GM23338 (cell line): ENCODE results near the gene COL4A1. TPM values are rescaled to one million over a fixed set of nuclear protein-coding genes. Genes with fewer than 3 reads are reported as not detected.

Experiments
- ATAC-seq: fragments of 200-7000 bp; cut with Tn5 transposase; 3 replicates; pipeline ENCODE4 v1.9.1; 2020
- DNase-seq: peaks from one replicate; pipeline ENCODE4 v3.0.0-alpha.2; 2015; ENCODE audit warnings: low spot score
- H2AFZ ChIP-seq: fragments of 200-600 bp; sonication (generic); 2 replicates; pipeline ENCODE4 v1.8.0; 2016; ENCODE audit warnings: antibody characterized with exemption, mild to moderate bottlenecking, moderate library complexity
- H3F3A ChIP-seq: fragments of 200-600 bp; sonication (generic); replicated peaks from 2 replicates; pipeline ENCODE4 v1.8.0; 2017; ENCODE audit warnings: antibody characterized with exemption, mixed run types, low read depth
- H3K27ac ChIP-seq: fragments of 200-600 bp; sonication (generic); 2 replicates; pipeline ENCODE4 v1.6.1; 2016; ENCODE audit warnings: low read depth
- H3K27me3 ChIP-seq: fragments of 200-600 bp; sonication (generic); 2 replicates; pipeline ENCODE4 v1.8.0; 2016; ENCODE audit warnings: mild to moderate bottlenecking, mixed run types, moderate library complexity; ENCODE audit not compliant: insufficient read depth
- H3K36me3 ChIP-seq: fragments of 200-600 bp; sonication (generic); 2 replicates; pipeline ENCODE4 v1.8.0; 2016; ENCODE audit warnings: mild to moderate bottlenecking; ENCODE audit not compliant: insufficient read depth
- H3K4me1 ChIP-seq: fragments of 200-600 bp; sonication (generic); 2 replicates; pipeline ENCODE4 v1.8.0; 2016; ENCODE audit warnings: mild to moderate bottlenecking, moderate library complexity; ENCODE audit not compliant: insufficient read depth
- H3K4me2 ChIP-seq: fragments of 200-600 bp; sonication (generic); 2 replicates; pipeline ENCODE4 v1.7.1; 2017; ENCODE audit warnings: mixed run types
- H3K4me3 ChIP-seq: fragments of 200-600 bp; sonication (generic); 2 replicates; pipeline ENCODE4 v1.6.1; 2016; ENCODE audit warnings: mixed run types
- H3K79me2 ChIP-seq: fragments of 200-600 bp; sonication (generic); replicated peaks from 2 replicates; pipeline ENCODE4 v1.8.0; 2017; ENCODE audit warnings: mild to moderate bottlenecking; ENCODE audit not compliant: insufficient read depth
- H3K9me2 ChIP-seq: fragments of 200-600 bp; sonication (generic); 2 replicates; pipeline ENCODE4 v1.8.0; 2017; ENCODE audit not compliant: insufficient read depth
- H4K20me1 ChIP-seq: fragments of 200-600 bp; sonication (generic); replicated peaks from 2 replicates; pipeline ENCODE4 v1.8.0; 2017; ENCODE audit warnings: mild to moderate bottlenecking; ENCODE audit not compliant: insufficient read depth
- H3K27ac Mint-ChIP-seq: 2 replicates; pipeline ENCODE4 v1.8.0; 2020; ENCODE audit warnings: inconsistent platforms, mild to moderate bottlenecking, moderate library complexity, mixed read lengths
- H3K27me3 Mint-ChIP-seq: 3 replicates; pipeline ENCODE4 v1.8.0; 2022; ENCODE audit warnings: low read depth, mild to moderate bottlenecking, moderate library complexity, mixed read lengths, inconsistent platforms; ENCODE audit not compliant: insufficient read depth, poor library complexity
- H3K36me3 Mint-ChIP-seq: 3 replicates; pipeline ENCODE4 v1.8.0; 2021; ENCODE audit warnings: low read depth, mild to moderate bottlenecking, inconsistent platforms, moderate library complexity, mixed read lengths
- H3K4me1 Mint-ChIP-seq: 3 replicates; pipeline ENCODE4 v1.8.0; 2020; ENCODE audit warnings: mild to moderate bottlenecking, inconsistent platforms, mixed read lengths
- H3K4me3 Mint-ChIP-seq: 3 replicates; pipeline ENCODE4 v1.8.0; 2021; ENCODE audit warnings: moderate library complexity, mild to moderate bottlenecking, inconsistent platforms, mixed read lengths
- H3K9me3 Mint-ChIP-seq: 3 replicates; pipeline ENCODE4 v1.8.0; 2020; ENCODE audit warnings: moderate library complexity, mild to moderate bottlenecking, inconsistent platforms, mixed read lengths
- JUNB ChIP-seq: IDR thresholded peaks from one replicate; pipeline ENCODE4 v1.6.1; 2016; ENCODE audit warnings: antibody characterized with exemption; ENCODE audit not compliant: unreplicated experiment
- POLR2AphosphoS5 ChIP-seq: IDR thresholded peaks from 2 replicates; pipeline ENCODE4 v1.6.1; 2016; ENCODE audit warnings: antibody characterized with exemption, low read depth
- REST ChIP-seq: IDR thresholded peaks from one replicate; pipeline ENCODE4 v1.6.1; 2018; ENCODE audit warnings: antibody characterized with exemption; ENCODE audit not compliant: unreplicated experiment
- ZNF331 ChIP-seq: fragments of 250-450 bp; sonication (Bioruptor Pico); IDR thresholded peaks from 2 replicates; pipeline ENCODE4 v1.5.0; 2020; ENCODE audit warnings: low read depth, mild to moderate bottlenecking, moderate library complexity
- polyA plus RNA-seq: library from polyadenylated mRNA; unstranded; fragments of >200 nt; fragmentation: Nextera tagmentation; extraction: Ambion mirVana; gene quantifications from 2 replicates; pipeline ENCODE4 v1.2.1, GENCODE V29; 2016
- total RNA-seq: library from RNA; depleted of rRNA; stranded (reverse); fragments of >200 nt; shearing (Covaris generic); gene quantifications from 2 replicates; pipeline ENCODE4 v1.2.3, GENCODE V29; 2014
- TF ChIP-seq, protein P1 (sequence below): IDR thresholded peaks from 2 replicates; pipeline ENCODE4 v1.6.1; 2016; ENCODE audit warnings: antibody characterized with exemption
- TF ChIP-seq, protein P2 (sequence below): fragments of 250-450 bp; sonication (Bioruptor Pico); IDR thresholded peaks from 2 replicates; pipeline ENCODE4 v1.5.0; 2020; ENCODE audit warnings: mild to moderate bottlenecking, moderate library complexity

COL4A1 gene
- total and polyA plus RNA-seq, 2 experiments from 2014 or later: 39.1 to 110 TPM

DNA sequence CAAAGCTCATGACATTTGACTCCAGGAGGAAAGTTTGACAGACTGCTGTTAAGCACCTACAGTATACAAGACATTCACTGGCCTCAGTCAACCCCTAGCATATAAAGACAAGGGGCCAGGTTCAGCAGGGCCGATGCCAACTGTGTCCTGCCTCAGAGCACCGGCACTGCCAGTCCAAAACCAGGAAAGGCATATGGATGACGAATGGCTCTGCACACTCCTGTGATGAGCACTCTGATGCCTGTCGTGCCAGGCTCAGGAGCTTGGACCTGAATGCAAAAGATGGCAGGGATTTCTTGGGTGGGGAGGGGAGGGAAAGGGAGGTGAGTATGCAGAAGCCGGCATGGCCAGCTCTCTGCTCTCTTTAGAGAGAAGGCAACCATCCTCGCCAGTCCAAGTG, 38.9 kb downstream of the COL4A1 start:
- Histone ChIP-seq H3K4me3 (no peak overlapping the region), H3K4me1 (peaks cover 33% of the 10 kb centered on the region), H3K4me2 (no peak overlapping the region), H3K9me2 (no peaks in the 10 kb centered on the region), H3K36me3 (no peaks in the 10 kb centered on the region), H3K27ac (no peak overlapping the region), H4K20me1 (no peaks in the 10 kb centered on the region; the same call in 1 of the 2 replicates), H2AFZ (no peak overlapping the region), H3K79me2 (peaks cover 47% of the 10 kb centered on the region), H3K27me3 (no peaks in the 10 kb centered on the region), H3F3A (no peaks in the 10 kb centered on the region)
- no peak for ATAC-seq
- TF ChIP-seq ZNF331 (no peak), REST (no peak), JUNB (no peak), POLR2AphosphoS5 (no peak)
- TF ChIP-seq, protein P1, sequence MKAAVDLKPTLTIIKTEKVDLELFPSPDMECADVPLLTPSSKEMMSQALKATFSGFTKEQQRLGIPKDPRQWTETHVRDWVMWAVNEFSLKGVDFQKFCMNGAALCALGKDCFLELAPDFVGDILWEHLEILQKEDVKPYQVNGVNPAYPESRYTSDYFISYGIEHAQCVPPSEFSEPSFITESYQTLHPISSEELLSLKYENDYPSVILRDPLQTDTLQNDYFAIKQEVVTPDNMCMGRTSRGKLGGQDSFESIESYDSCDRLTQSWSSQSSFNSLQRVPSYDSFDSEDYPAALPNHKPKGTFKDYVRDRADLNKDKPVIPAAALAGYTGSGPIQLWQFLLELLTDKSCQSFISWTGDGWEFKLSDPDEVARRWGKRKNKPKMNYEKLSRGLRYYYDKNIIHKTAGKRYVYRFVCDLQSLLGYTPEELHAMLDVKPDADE: no peak
- TF ChIP-seq, protein P2, sequence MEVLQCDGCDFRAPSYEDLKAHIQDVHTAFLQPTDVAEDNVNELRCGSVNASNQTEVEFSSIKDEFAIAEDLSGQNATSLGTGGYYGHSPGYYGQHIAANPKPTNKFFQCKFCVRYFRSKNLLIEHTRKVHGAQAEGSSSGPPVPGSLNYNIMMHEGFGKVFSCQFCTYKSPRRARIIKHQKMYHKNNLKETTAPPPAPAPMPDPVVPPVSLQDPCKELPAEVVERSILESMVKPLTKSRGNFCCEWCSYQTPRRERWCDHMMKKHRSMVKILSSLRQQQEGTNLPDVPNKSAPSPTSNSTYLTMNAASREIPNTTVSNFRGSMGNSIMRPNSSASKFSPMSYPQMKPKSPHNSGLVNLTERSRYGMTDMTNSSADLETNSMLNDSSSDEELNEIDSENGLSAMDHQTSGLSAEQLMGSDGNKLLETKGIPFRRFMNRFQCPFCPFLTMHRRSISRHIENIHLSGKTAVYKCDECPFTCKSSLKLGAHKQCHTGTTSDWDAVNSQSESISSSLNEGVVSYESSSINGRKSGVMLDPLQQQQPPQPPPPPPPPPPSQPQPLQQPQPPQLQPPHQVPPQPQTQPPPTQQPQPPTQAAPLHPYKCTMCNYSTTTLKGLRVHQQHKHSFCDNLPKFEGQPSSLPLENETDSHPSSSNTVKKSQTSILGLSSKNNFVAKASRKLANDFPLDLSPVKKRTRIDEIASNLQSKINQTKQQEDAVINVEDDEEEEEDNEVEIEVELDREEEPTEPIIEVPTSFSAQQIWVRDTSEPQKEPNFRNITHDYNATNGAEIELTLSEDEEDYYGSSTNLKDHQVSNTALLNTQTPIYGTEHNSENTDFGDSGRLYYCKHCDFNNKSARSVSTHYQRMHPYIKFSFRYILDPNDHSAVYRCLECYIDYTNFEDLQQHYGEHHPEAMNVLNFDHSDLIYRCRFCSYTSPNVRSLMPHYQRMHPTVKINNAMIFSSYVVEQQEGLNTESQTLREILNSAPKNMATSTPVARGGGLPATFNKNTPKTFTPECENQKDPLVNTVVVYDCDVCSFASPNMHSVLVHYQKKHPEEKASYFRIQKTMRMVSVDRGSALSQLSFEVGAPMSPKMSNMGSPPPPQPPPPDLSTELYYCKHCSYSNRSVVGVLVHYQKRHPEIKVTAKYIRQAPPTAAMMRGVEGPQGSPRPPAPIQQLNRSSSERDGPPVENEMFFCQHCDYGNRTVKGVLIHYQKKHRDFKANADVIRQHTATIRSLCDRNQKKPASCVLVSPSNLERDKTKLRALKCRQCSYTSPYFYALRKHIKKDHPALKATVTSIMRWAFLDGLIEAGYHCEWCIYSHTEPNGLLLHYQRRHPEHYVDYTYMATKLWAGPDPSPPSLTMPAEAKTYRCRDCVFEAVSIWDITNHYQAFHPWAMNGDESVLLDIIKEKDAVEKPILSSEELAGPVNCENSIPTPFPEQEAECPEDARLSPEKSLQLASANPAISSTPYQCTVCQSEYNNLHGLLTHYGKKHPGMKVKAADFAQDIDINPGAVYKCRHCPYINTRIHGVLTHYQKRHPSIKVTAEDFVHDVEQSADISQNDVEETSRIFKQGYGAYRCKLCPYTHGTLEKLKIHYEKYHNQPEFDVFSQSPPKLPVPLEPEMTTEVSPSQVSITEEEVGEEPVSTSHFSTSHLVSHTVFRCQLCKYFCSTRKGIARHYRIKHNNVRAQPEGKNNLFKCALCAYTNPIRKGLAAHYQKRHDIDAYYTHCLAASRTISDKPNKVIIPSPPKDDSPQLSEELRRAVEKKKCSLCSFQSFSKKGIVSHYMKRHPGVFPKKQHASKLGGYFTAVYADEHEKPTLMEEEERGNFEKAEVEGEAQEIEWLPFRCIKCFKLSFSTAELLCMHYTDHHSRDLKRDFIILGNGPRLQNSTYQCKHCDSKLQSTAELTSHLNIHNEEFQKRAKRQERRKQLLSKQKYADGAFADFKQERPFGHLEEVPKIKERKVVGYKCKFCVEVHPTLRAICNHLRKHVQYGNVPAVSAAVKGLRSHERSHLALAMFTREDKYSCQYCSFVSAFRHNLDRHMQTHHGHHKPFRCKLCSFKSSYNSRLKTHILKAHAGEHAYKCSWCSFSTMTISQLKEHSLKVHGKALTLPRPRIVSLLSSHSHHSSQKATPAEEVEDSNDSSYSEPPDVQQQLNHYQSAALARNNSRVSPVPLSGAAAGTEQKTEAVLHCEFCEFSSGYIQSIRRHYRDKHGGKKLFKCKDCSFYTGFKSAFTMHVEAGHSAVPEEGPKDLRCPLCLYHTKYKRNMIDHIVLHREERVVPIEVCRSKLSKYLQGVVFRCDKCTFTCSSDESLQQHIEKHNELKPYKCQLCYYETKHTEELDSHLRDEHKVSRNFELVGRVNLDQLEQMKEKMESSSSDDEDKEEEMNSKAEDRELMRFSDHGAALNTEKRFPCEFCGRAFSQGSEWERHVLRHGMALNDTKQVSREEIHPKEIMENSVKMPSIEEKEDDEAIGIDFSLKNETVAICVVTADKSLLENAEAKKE (CRISPR knock-in tag): no peak
- H3K27me3 Mint-ChIP-seq: peaks cover 2% of the 10 kb centered on the region
- H3K4me3 Mint-ChIP-seq: no peak overlapping the region
- H3K27ac Mint-ChIP-seq: no peak overlapping the region
- no peaks in the 10 kb centered on the region for H3K36me3 Mint-ChIP-seq
- peaks cover 63% of the 10 kb centered on the region for H3K4me1 Mint-ChIP-seq
- DNase-seq: no peak
- H3K9me3 Mint-ChIP-seq: no peaks in the 10 kb centered on the region
